Measurements from ENCODE around the gene NPB.

The NPB gene

GRCh38 chr17:81930142-81931125, 28.4 kb downstream of the NPB start:
- DNase-seq (ENCODE audit: low read depth in 1 of 2, low spot score in 1 of 2) = peak in 1 of 2 experiments; percentile 46
- TF ChIP-seq JUND (IDR thresholded peaks at IDR 0.05; ENCODE audit: low read depth) = no peak
- in situ Hi-C loops (cut with HindIII; ENCODE audit: low pct_unique_long_range_greater_than_20kb, low sequenced_read_pairs) = no loop called here

DNA sequence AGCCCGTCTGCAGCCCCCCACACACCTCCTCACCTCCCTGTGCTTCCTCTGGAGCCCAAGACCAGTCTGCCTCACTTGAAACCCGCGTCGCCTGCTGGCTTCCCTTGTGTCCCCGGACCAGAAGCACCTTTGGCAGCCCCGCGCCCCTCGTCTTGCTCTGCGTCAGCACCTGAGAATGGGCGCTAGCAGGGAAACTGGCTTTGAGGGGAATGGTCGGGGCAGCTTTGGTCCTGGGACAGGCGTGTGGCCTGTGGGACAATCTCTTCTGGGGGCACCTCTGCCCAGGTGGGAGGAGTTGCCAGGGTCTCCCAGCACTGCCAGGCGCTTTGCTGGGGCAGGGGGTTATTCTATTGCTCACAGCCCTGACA, 29.1 kb downstream of the NPB start:
- in situ Hi-C loops (cut with HindIII; ENCODE audit: low pct_unique_long_range_greater_than_20kb, low sequenced_read_pairs) = no loop called here
- TF ChIP-seq JUND (IDR thresholded peaks at IDR 0.05; ENCODE audit: low read depth) = no peak
- no peak for DNase-seq (ENCODE audit: low read depth in 1 of 2, low spot score in 1 of 2)

GRCh38 chr17:81931557-81932332, 29.7 kb downstream of the NPB start:
- no peak for DNase-seq (ENCODE audit: low read depth in 1 of 2, low spot score in 1 of 2)
- in situ Hi-C loops (cut with HindIII; ENCODE audit: low pct_unique_long_range_greater_than_20kb, low sequenced_read_pairs) = no loop called here
- TF ChIP-seq JUND (IDR thresholded peaks at IDR 0.05; ENCODE audit: low read depth) = no peak

- in situ Hi-C loops (cut with HindIII; ENCODE audit: low pct_unique_long_range_greater_than_20kb, low sequenced_read_pairs) = no loop called here
- no peak for DNase-seq (ENCODE audit: low read depth in 1 of 2, low spot score in 1 of 2)
- no peak for TF ChIP-seq JUND (IDR thresholded peaks at IDR 0.05; ENCODE audit: low read depth)
These were observed 30.4 kb downstream of the NPB start for GRCh38 chr17:81932333-81932983.

DNA sequence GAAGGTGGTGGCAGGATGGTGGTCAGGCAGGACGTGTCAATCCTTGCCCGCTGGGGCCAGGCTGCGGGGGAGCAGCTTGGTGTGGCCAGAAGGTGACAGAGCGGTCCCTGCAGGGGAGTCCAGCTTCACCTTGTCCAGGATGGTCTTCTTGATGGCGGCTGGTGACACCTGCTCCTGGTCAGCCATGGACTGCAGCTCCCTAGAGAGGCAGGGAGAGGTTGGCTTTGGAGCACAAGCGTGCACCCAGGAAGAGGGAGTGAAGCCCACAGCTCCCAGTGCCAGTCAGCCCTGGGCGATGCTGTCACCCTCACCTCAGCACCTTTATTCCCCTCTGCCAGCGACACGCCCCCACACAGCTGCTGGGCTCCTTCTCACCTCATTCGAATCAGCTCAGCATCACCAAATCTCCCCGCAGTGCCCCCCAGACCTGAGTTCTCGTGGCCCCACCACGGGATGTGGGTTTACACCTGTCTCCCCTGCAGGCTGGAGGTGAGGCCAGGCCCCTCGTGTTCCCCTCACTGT, 31.2 kb downstream of the NPB start:
- in situ Hi-C loops (cut with HindIII; ENCODE audit: low pct_unique_long_range_greater_than_20kb, low sequenced_read_pairs) = no loop called here
- DNase-seq (ENCODE audit: low read depth in 1 of 2, low spot score in 1 of 2) = no peak
- no peak for TF ChIP-seq JUND (IDR thresholded peaks at IDR 0.05; ENCODE audit: low read depth)

- no peak for TF ChIP-seq JUND (IDR thresholded peaks at IDR 0.05; ENCODE audit: low read depth)
- DNase-seq (ENCODE audit: low read depth in 1 of 2, low spot score in 1 of 2) = no peak
- in situ Hi-C loops (cut with HindIII; ENCODE audit: low pct_unique_long_range_greater_than_20kb, low sequenced_read_pairs) = no loop called here
These were observed 32.2 kb downstream of the NPB start for GRCh38 chr17:81934098-81934757.

DNA sequence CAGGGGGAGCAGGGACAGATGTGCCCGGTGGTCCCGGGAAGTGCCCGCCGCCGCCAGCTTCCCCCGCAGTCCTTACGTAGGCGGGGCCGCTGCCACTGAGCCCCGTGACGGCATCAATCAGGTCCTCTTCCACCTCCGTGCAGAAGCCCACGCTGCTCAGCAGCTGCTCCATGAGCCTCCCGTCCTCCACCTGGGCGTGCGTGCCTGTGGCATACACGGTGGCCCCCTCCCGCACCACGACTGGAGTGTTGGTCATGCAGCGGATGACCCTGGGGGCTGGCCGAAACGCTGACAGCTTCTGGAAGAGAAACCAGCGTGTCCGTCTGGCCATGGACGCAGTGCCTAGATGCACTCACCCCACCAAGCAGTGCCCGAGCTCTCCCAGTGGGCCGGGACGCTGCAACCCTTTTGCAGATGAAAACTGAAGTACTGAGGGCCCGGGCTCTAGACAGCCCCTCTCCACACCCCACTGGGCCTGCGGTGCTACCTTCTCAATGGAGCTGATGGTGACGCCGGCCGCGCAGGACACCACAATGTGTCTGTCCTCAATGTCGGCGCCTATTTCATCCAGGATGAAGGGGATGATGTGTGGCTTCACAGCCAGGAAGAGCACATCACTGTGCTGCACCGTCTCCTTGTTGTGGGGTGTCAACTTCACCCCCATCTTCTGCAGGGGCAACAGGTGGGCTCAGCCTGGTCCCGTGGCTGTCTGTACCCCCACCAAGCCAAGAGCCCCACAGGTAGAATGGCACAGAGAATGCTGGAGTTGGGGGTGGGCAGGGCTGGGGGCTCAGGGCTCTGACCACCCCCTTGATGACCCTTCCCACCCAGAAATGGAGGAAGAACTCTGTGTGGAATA, 33.0 kb downstream of the NPB start:
- DNase-seq (ENCODE audit: low read depth in 1 of 2, low spot score in 1 of 2) = no peak
- TF ChIP-seq JUND (IDR thresholded peaks at IDR 0.05; ENCODE audit: low read depth) = no peak
- in situ Hi-C loops (cut with HindIII; ENCODE audit: low pct_unique_long_range_greater_than_20kb, low sequenced_read_pairs) = no loop called here

DNA sequence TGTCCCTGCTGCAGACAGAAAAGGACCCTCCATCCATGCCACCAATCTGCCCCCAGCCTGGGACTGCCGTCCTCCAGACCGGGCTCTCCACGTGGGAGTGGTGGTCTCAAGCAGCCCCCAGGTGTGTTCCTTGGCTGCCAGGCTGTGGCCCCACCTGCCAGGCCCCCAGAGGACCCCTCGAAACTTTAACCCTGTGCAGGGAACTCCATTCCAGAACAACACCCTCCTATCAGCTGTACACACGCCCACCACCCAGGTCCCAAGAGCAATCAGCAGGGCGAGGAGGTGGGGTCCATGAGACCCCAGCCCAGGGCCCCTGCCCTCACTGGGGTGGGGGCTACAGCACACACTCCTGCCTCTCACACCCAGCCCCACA, 33.7 kb downstream of the NPB start:
- TF ChIP-seq JUND (IDR thresholded peaks at IDR 0.05; ENCODE audit: low read depth) = no peak
- DNase-seq (ENCODE audit: low read depth in 1 of 2, low spot score in 1 of 2) = no peak
- in situ Hi-C loops (cut with HindIII; ENCODE audit: low pct_unique_long_range_greater_than_20kb, low sequenced_read_pairs) = no loop called here

GRCh38 chr17:81939218-81939617, 37.2 kb downstream of the NPB start:
- no peak for TF ChIP-seq JUND (IDR thresholded peaks at IDR 0.05; ENCODE audit: low read depth)
- in situ Hi-C loops (cut with HindIII; ENCODE audit: low pct_unique_long_range_greater_than_20kb, low sequenced_read_pairs) = no loop called here
- no peak for DNase-seq (ENCODE audit: low read depth in 1 of 2, low spot score in 1 of 2)

DNA sequence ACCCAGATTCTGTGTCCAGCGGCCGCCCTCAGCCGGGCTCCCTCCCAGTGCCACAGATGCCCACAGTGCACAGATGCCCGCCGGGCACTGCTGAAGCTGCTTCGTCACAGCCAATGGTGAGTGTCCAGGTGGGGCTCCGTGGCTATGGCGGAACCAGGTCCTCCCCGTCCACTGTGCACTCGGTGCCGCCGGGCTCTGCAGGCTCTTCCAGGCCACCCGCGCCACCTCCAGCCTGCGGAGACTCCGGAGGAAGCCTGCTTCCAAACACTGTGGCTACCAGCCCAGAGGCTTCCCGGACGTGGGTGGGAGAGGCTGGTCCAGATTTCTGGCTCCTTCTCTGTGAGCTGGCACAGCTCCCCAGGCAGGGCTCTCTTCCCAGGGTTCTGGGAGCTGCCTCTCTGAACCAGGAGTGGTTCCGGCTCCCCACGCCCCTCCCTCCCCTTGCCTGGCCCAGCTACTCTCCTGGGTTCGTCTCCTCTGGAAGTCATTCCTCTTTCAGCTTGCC, 37.9 kb downstream of the NPB start:
- in situ Hi-C loops (cut with HindIII; ENCODE audit: low pct_unique_long_range_greater_than_20kb, low sequenced_read_pairs) = no loop called here
- no peak for DNase-seq (ENCODE audit: low read depth in 1 of 2, low spot score in 1 of 2)
- TF ChIP-seq JUND (IDR thresholded peaks at IDR 0.05; ENCODE audit: low read depth) = no peak

Measured in T47D (cell line).